UCSD-AML1 (cell line): ENCODE measurements around the gene WTAP.

Experiments
- DNase-seq: peaks from one replicate; lab custom pipeline; 2025; ENCODE audit not compliant: unreplicated experiment; lab: John Stamatoyannopoulos, UW

The WTAP gene

GRCh38 chr6:159801935-159802334 is 74.6 kb downstream of the WTAP start:
- no peak for DNase-seq

GRCh38 chr6:159804504-159804903 is 77.2 kb downstream of the WTAP start:
- no peak for DNase-seq

GRCh38 chr6:159805440-159806020 is 78.2 kb downstream of the WTAP start:
- DNase-seq, result no peak
